OCI-LY7 (cell line): ENCODE data around the gene ABCB11.

ENCODE experiments used
- CTCF ChIP-seq: fragments of 200-600 bp; sonication (generic); conservative IDR thresholded peaks from 2 replicates; pipeline ENCODE4 v1.5.1; 2014; ENCODE audit warnings: mild to moderate bottlenecking, antibody characterized with exemption, low read length, moderate library complexity, mixed read lengths
- EZH2phosphoT487 ChIP-seq: fragments of 200-600 bp; sonication (generic); IDR thresholded peaks from 2 replicates; pipeline ENCODE4 v1.6.1; 2018; ENCODE audit warnings: low read depth, borderline replicate concordance, mild to moderate bottlenecking, mixed run types, antibody characterized with exemption, low read length, moderate library complexity, mixed read lengths

- TF ChIP-seq CTCF (no peak), EZH2phosphoT487 (no peak)
These were observed 3.1 kb upstream of the ABCB11 start for GRCh38 chr2:169034256-169034655.
